ENCODE data around the gene WLS.
"Not testable (repeated sequence)": the region's sequence is repeated elsewhere in the genome, so short reads cannot be mapped to it uniquely, and the experiment has no call there.

WLS gene

GRCh38 chr1:68269637-68270430 lies 37.5 kb upstream of the WLS start:
- peaks cover 0 to 6% of the 10 kb centered on the region in 2 donors for H3K4me1 ChIP-seq (ENCODE audit: control insufficient read depth in 2 of 2, insufficient read depth in 1 of 2, low read depth in 1 of 2, low read length in 2 of 2)

GRCh38 chr1:68268896-68269483 lies 36.7 kb upstream of the WLS start:
- Histone ChIP-seq H4K8ac (ENCODE audit: low read depth, low read length) (no peak overlapping the region), H2BK15ac (ENCODE audit: low read length) (no peak overlapping the region), H3K4me1 (ENCODE audit: control insufficient read depth in 2 of 2, insufficient read depth in 1 of 2, low read depth in 1 of 2, low read length in 2 of 2) (peaks cover 0 to 5% of the 10 kb centered on the region in 2 donors), H3K9me3 (replicated peaks in 1 of 2; ENCODE audit: control insufficient read depth in 2 of 2, insufficient read depth in 1 of 2, low read depth in 1 of 2, low read length in 2 of 2) (no peaks in the 10 kb centered on the region), H3K18ac (ENCODE audit: low read length) (no peak overlapping the region), H4K91ac (ENCODE audit: low read depth, low read length, poor library complexity) (no peak overlapping the region), H3K14ac (ENCODE audit: low read length) (no peak overlapping the region), H2BK12ac (ENCODE audit: low read length) (no peak overlapping the region), H3K4me2 (ENCODE audit: insufficient read depth, low read length, poor library complexity, severe bottlenecking) (no peak overlapping the region), H3K4ac (ENCODE audit: low read length) (no peak overlapping the region), H3K79me1 (ENCODE audit: low read depth, low read length) (no peaks in the 10 kb centered on the region), H2AK5ac (ENCODE audit: low read depth, low read length) (no peak overlapping the region), H2BK120ac (ENCODE audit: low read depth, low read length) (no peak overlapping the region), H2BK5ac (ENCODE audit: low read length) (no peak overlapping the region), H3K9ac (ENCODE audit: low read depth, low read length, poor library complexity) (no peak overlapping the region), H3K27me3 (ENCODE audit: control insufficient read depth in 3 of 3, insufficient read depth in 3 of 3, low read depth in 1 of 3, low read length in 3 of 3) (no peaks in the 10 kb centered on the region), H3K23ac (ENCODE audit: low read depth, low read length, poor library complexity) (no peak overlapping the region), H3K4me3 (ENCODE audit: low read length in 2 of 2) (no peak overlapping the region), H3K36me3 (replicated peaks in 1 of 2; ENCODE audit: control insufficient read depth in 2 of 2, insufficient read depth in 2 of 2, low read length in 2 of 2) (no peaks in the 10 kb centered on the region), H3K27ac (replicated peaks; ENCODE audit: low read length) (no peak overlapping the region), H2AFZ (ENCODE audit: low read length) (no peak overlapping the region)
- no CpG with 5 or more reads among the region's 4 CpGs for WGBS, 2 donors (ENCODE audit: extremely low coverage in 2 of 2, insufficient read length in 2 of 2, insufficient replicate concordance in 1 of 2)
- DNase-seq (ENCODE audit: low spot score) = no peak

More at GRCh38 chr1:68269637-68270430, 37.5 kb upstream of the WLS start:
- Histone ChIP-seq H3K27ac (replicated peaks; ENCODE audit: low read length) (no peak overlapping the region), H2BK120ac (ENCODE audit: low read depth, low read length) (no peak overlapping the region), H2AFZ (ENCODE audit: low read length) (no peak overlapping the region), H3K27me3 (ENCODE audit: control insufficient read depth in 3 of 3, insufficient read depth in 3 of 3, low read depth in 1 of 3, low read length in 3 of 3) (no peaks in the 10 kb centered on the region), H3K4ac (ENCODE audit: low read length) (no peak overlapping the region), H4K91ac (ENCODE audit: low read depth, low read length, poor library complexity) (no peak overlapping the region), H3K23ac (ENCODE audit: low read depth, low read length, poor library complexity) (no peak overlapping the region), H3K9ac (ENCODE audit: low read depth, low read length, poor library complexity) (no peak overlapping the region), H2BK12ac (ENCODE audit: low read length) (no peak overlapping the region), H2BK5ac (ENCODE audit: low read length) (no peak overlapping the region), H3K18ac (ENCODE audit: low read length) (no peak overlapping the region), H3K4me3 (ENCODE audit: low read length in 2 of 2) (no peak overlapping the region), H4K8ac (ENCODE audit: low read depth, low read length) (no peak overlapping the region), H2AK5ac (ENCODE audit: low read depth, low read length) (no peak overlapping the region), H3K79me1 (ENCODE audit: low read depth, low read length) (no peaks in the 10 kb centered on the region), H3K9me3 (replicated peaks in 1 of 2; ENCODE audit: control insufficient read depth in 2 of 2, insufficient read depth in 1 of 2, low read depth in 1 of 2, low read length in 2 of 2) (no peaks in the 10 kb centered on the region), H3K36me3 (replicated peaks in 1 of 2; ENCODE audit: control insufficient read depth in 2 of 2, insufficient read depth in 2 of 2, low read length in 2 of 2) (no peaks in the 10 kb centered on the region), H3K4me2 (ENCODE audit: insufficient read depth, low read length, poor library complexity, severe bottlenecking) (no peak overlapping the region), H3K14ac (ENCODE audit: low read length) (no peak overlapping the region), H2BK15ac (ENCODE audit: low read length) (no peak overlapping the region)
- WGBS, 2 donors (ENCODE audit: extremely low coverage in 2 of 2, insufficient read length in 2 of 2, insufficient replicate concordance in 1 of 2) = no CpG with 5 or more reads among the region's 3 CpGs
- DNase-seq (ENCODE audit: low spot score) = no peak

GRCh38 chr1:68256824-68257223 lies 24.5 kb upstream of the WLS start:
- not testable (repeated sequence) for H3K14ac ChIP-seq (ENCODE audit: low read length); H3K36me3 ChIP-seq (replicated peaks in 1 of 2; ENCODE audit: control insufficient read depth in 2 of 2, insufficient read depth in 2 of 2, low read length in 2 of 2); H3K23ac ChIP-seq (ENCODE audit: low read depth, low read length, poor library complexity); DNase-seq (ENCODE audit: low spot score); H3K27ac ChIP-seq (replicated peaks; ENCODE audit: low read length); H2BK120ac ChIP-seq (ENCODE audit: low read depth, low read length); H3K4me3 ChIP-seq (ENCODE audit: low read length in 2 of 2); H4K8ac ChIP-seq (ENCODE audit: low read depth, low read length); H3K9me3 ChIP-seq (replicated peaks in 1 of 2; ENCODE audit: control insufficient read depth in 2 of 2, insufficient read depth in 1 of 2, low read depth in 1 of 2, low read length in 2 of 2); H3K18ac ChIP-seq (ENCODE audit: low read length); H2BK12ac ChIP-seq (ENCODE audit: low read length); H3K27me3 ChIP-seq (ENCODE audit: control insufficient read depth in 3 of 3, insufficient read depth in 3 of 3, low read depth in 1 of 3, low read length in 3 of 3); H3K4me2 ChIP-seq (ENCODE audit: insufficient read depth, low read length, poor library complexity, severe bottlenecking); H2AK5ac ChIP-seq (ENCODE audit: low read depth, low read length); H3K79me1 ChIP-seq (ENCODE audit: low read depth, low read length); H4K91ac ChIP-seq (ENCODE audit: low read depth, low read length, poor library complexity); H3K4ac ChIP-seq (ENCODE audit: low read length); H2BK15ac ChIP-seq (ENCODE audit: low read length); H3K9ac ChIP-seq (ENCODE audit: low read depth, low read length, poor library complexity); H3K4me1 ChIP-seq (ENCODE audit: control insufficient read depth in 2 of 2, insufficient read depth in 1 of 2, low read depth in 1 of 2, low read length in 2 of 2); H2BK5ac ChIP-seq (ENCODE audit: low read length)
- peak overlapping the region; percentile 39 for H2AFZ ChIP-seq (ENCODE audit: low read length)
- WGBS, 2 donors (ENCODE audit: extremely low coverage in 2 of 2, insufficient read length in 2 of 2, insufficient replicate concordance in 1 of 2) = no CpG with 5 or more reads among the region's 5 CpGs

- Histone ChIP-seq H2BK5ac (ENCODE audit: low read length) (no peak overlapping the region), H2AK5ac (ENCODE audit: low read depth, low read length) (no peak overlapping the region), H2BK120ac (ENCODE audit: low read depth, low read length) (no peak overlapping the region), H2AFZ (ENCODE audit: low read length) (no peak overlapping the region), H2BK12ac (ENCODE audit: low read length) (no peak overlapping the region), H3K4me2 (ENCODE audit: insufficient read depth, low read length, poor library complexity, severe bottlenecking) (no peak overlapping the region), H3K18ac (ENCODE audit: low read length) (no peak overlapping the region), H3K4me3 (ENCODE audit: low read length in 2 of 2) (no peak overlapping the region), H3K27ac (replicated peaks; ENCODE audit: low read length) (no peak overlapping the region), H3K79me1 (ENCODE audit: low read depth, low read length) (no peaks in the 10 kb centered on the region), H3K4me1 (ENCODE audit: control insufficient read depth in 2 of 2, insufficient read depth in 1 of 2, low read depth in 1 of 2, low read length in 2 of 2) (no peaks in the 10 kb centered on the region), H3K9ac (ENCODE audit: low read depth, low read length, poor library complexity) (no peak overlapping the region), H4K91ac (ENCODE audit: low read depth, low read length, poor library complexity) (no peak overlapping the region), H3K23ac (ENCODE audit: low read depth, low read length, poor library complexity) (no peak overlapping the region), H3K4ac (ENCODE audit: low read length) (no peak overlapping the region), H3K27me3 (ENCODE audit: control insufficient read depth in 3 of 3, insufficient read depth in 3 of 3, low read depth in 1 of 3, low read length in 3 of 3) (no peaks in the 10 kb centered on the region), H3K36me3 (replicated peaks in 1 of 2; ENCODE audit: control insufficient read depth in 2 of 2, insufficient read depth in 2 of 2, low read length in 2 of 2) (no peaks in the 10 kb centered on the region), H2BK15ac (ENCODE audit: low read length) (no peak overlapping the region), H3K9me3 (replicated peaks in 1 of 2; ENCODE audit: control insufficient read depth in 2 of 2, insufficient read depth in 1 of 2, low read depth in 1 of 2, low read length in 2 of 2) (no peaks in the 10 kb centered on the region), H4K8ac (ENCODE audit: low read depth, low read length) (no peak overlapping the region), H3K14ac (ENCODE audit: low read length) (no peak overlapping the region)
- DNase-seq (ENCODE audit: low spot score) = no peak
- WGBS, 2 donors (ENCODE audit: extremely low coverage in 2 of 2, insufficient read length in 2 of 2, insufficient replicate concordance in 1 of 2) = no CpG with 5 or more reads among the region's 3 CpGs
Measured at GRCh38 chr1:68255301-68255700, 23.0 kb upstream of the WLS start.
